H9 (cell line): ENCODE results near the gene ACTN2. TPM values are rescaled to one million over a fixed set of nuclear protein-coding genes. Genes with fewer than 3 reads are reported as not detected.

Experiments
- DNase-seq: peaks from one replicate; pipeline ENCODE4 v3.0.0-alpha.2; 2017
- H2AFZ ChIP-seq: one replicate; pipeline ENCODE4 v1.6.1; 2013; ENCODE audit warnings: mild to moderate bottlenecking, low read length, control low read depth, moderate library complexity
- H2AK5ac ChIP-seq: 2 replicates; pipeline ENCODE4 v1.6.1; 2013; ENCODE audit warnings: low read length, control low read depth, mixed read lengths; ENCODE audit not compliant: insufficient read length
- H2BK120ac ChIP-seq: one replicate; pipeline ENCODE4 v1.6.1; 2013; ENCODE audit warnings: low read depth, mild to moderate bottlenecking, low read length, control low read depth, inconsistent platforms; ENCODE audit not compliant: poor library complexity, severe bottlenecking
- H2BK12ac ChIP-seq: 2 replicates; pipeline ENCODE4 v1.6.1; 2013; ENCODE audit warnings: low read length, control low read depth, mixed read lengths, low read depth; ENCODE audit not compliant: insufficient read length
- H2BK15ac ChIP-seq: 2 replicates; pipeline ENCODE4 v1.6.1; 2013; ENCODE audit warnings: low read depth, low read length, control low read depth
- H2BK20ac ChIP-seq: one replicate; pipeline ENCODE4 v1.6.1; 2013; ENCODE audit warnings: low read depth, mild to moderate bottlenecking, low read length, control low read depth, inconsistent platforms; ENCODE audit not compliant: poor library complexity, severe bottlenecking
- H2BK5ac ChIP-seq: 2 replicates; pipeline ENCODE4 v1.6.1; 2013; ENCODE audit warnings: low read length, control low read depth, mixed read lengths; ENCODE audit not compliant: insufficient read length
- H3K14ac ChIP-seq: 2 replicates; pipeline ENCODE4 v1.6.1; 2013; ENCODE audit warnings: low read length, control low read depth; ENCODE audit not compliant: insufficient read depth
- H3K18ac ChIP-seq: 2 replicates; pipeline ENCODE4 v1.6.1; 2013; ENCODE audit warnings: low read depth, mild to moderate bottlenecking, mixed read lengths, low read length, control low read depth; ENCODE audit not compliant: insufficient read length
- H3K23ac ChIP-seq: 2 replicates; pipeline ENCODE4 v1.6.1; 2013; ENCODE audit warnings: low read length, control low read depth, mixed read lengths, low read depth; ENCODE audit not compliant: insufficient read length
- H3K23me2 ChIP-seq: 2 replicates; pipeline ENCODE4 v1.6.1; 2013; ENCODE audit warnings: low read depth, mild to moderate bottlenecking, mixed read lengths, low read length, control low read depth; ENCODE audit not compliant: insufficient read length, poor library complexity, severe bottlenecking
- H3K27ac ChIP-seq: 2 replicates; pipeline ENCODE4 v1.5.1; 2013; ENCODE audit warnings: low read length, control low read depth, mixed read lengths, low read depth; ENCODE audit not compliant: insufficient read length
- H3K27me3 ChIP-seq: 2 replicates; pipeline ENCODE4 v1.6.1; 2013; ENCODE audit warnings: low read length, control low read depth, inconsistent platforms; ENCODE audit not compliant: insufficient read depth
- H3K4ac ChIP-seq: 2 replicates; pipeline ENCODE4 v1.6.1; 2013; ENCODE audit warnings: low read depth, mild to moderate bottlenecking, control low read depth, inconsistent platforms, low read length, moderate library complexity
- H3K4me1 ChIP-seq: 2 replicates; pipeline ENCODE4 v1.6.1; 2013; ENCODE audit warnings: low read length, control low read depth, inconsistent platforms; ENCODE audit not compliant: insufficient read depth
- H3K4me2 ChIP-seq: 2 replicates; pipeline ENCODE4 v1.6.1; 2013; ENCODE audit warnings: low read length, control low read depth, mixed read lengths; ENCODE audit not compliant: insufficient read length, insufficient read depth
- H3K56ac ChIP-seq: 2 replicates; pipeline ENCODE4 v1.6.1; 2013; ENCODE audit warnings: low read depth, mild to moderate bottlenecking, mixed read lengths, low read length, control low read depth; ENCODE audit not compliant: insufficient read length
- H3K79me1 ChIP-seq: 2 replicates; pipeline ENCODE4 v1.6.1; 2013; ENCODE audit warnings: low read depth, mild to moderate bottlenecking, moderate library complexity, low read length, control low read depth, inconsistent platforms; ENCODE audit not compliant: insufficient read depth, poor library complexity, severe bottlenecking
- H3K79me2 ChIP-seq: 2 replicates; pipeline ENCODE4 v1.6.1; 2013; ENCODE audit warnings: low read length, control low read depth, inconsistent platforms; ENCODE audit not compliant: insufficient read depth
- H3K9ac ChIP-seq: 2 replicates; pipeline ENCODE4 v1.6.1; 2013; ENCODE audit warnings: low read length, control low read depth, mixed read lengths; ENCODE audit not compliant: insufficient read length; ENCODE audit errors: extremely low read depth
- H3K9me3 ChIP-seq: one replicate; pipeline ENCODE4 v1.6.1; 2013; ENCODE audit warnings: low read depth, low read length, inconsistent platforms; ENCODE audit not compliant: control insufficient read depth
- H3T11ph ChIP-seq: one replicate; pipeline ENCODE4 v1.6.1; 2013; ENCODE audit warnings: mild to moderate bottlenecking, low read length, control low read depth, inconsistent platforms
- H4K20me1 ChIP-seq: one replicate; pipeline ENCODE4 v1.6.1; 2013; ENCODE audit not compliant: control insufficient read depth, insufficient read length, insufficient read depth
- H4K5ac ChIP-seq: 2 replicates; pipeline ENCODE4 v1.6.1; 2013; ENCODE audit warnings: low read depth, mild to moderate bottlenecking, mixed read lengths, low read length, control low read depth; ENCODE audit not compliant: insufficient read length
- H4K8ac ChIP-seq: replicated peaks from 2 replicates; pipeline ENCODE4 v1.6.1; 2013; ENCODE audit warnings: low read length, control low read depth, mixed read lengths, low read depth; ENCODE audit not compliant: insufficient read length
- H4K91ac ChIP-seq: 2 replicates; pipeline ENCODE4 v1.6.1; 2013; ENCODE audit warnings: low read depth, mild to moderate bottlenecking, moderate library complexity, mixed read lengths, low read length, control low read depth; ENCODE audit not compliant: insufficient read length
- H3K27ac Mint-ChIP-seq, 3 experiments: 2 replicates in 2 of 3; 3 replicates in 1 of 3; pipeline ENCODE4 v1.8.0; 2020 to 2021; ENCODE audit warnings: mixed read lengths in 3 of 3, mild to moderate bottlenecking in 1 of 3, moderate library complexity in 1 of 3
- H3K27me3 Mint-ChIP-seq: 2 replicates; pipeline ENCODE4 v1.8.0; 2021; ENCODE audit warnings: low read depth, mild to moderate bottlenecking, moderate library complexity, mixed read lengths
- H3K36me3 Mint-ChIP-seq, 3 experiments: 2 replicates in 2 of 3; 3 replicates in 1 of 3; pipeline ENCODE4 v1.8.0; 2020 to 2021; ENCODE audit warnings: low read depth in 3 of 3, mixed read lengths in 3 of 3; ENCODE audit not compliant: insufficient read depth in 1 of 3
- H3K4me1 Mint-ChIP-seq, 2 experiments: 2 replicates each; pipeline ENCODE4 v1.8.0; 2020; ENCODE audit warnings: mixed read lengths in 2 of 2
- H3K4me3 Mint-ChIP-seq, 2 experiments: 2 replicates in 1 of 2; 3 replicates in 1 of 2; pipeline ENCODE4 v1.8.0; 2020 to 2021; ENCODE audit warnings: mild to moderate bottlenecking in 2 of 2, mixed read lengths in 2 of 2, moderate library complexity in 1 of 2
- H3K9me3 Mint-ChIP-seq, 2 experiments: 2 replicates in 1 of 2; 3 replicates in 1 of 2; pipeline ENCODE4 v1.8.0; 2020; ENCODE audit warnings: mild to moderate bottlenecking in 2 of 2, mixed read lengths in 2 of 2, moderate library complexity in 1 of 2
- WGBS: extraction: QIAGEN DNeasy Blood & Tissue Kit; methylation state at CpG from one replicate; pipeline ENCODE4 v1.1.7; 2013; ENCODE audit warnings: missing lambda C conversion rate, low lambda C conversion rate, mixed read lengths; ENCODE audit not compliant: insufficient read length; ENCODE audit errors: extremely low coverage; 5-methylcytosine and 5-hydroxymethylcytosine counted together
- total RNA-seq: library from RNA; stranded (reverse); gene quantifications from 2 replicates; pipeline ENCODE4 v1.2.1, GENCODE V29; 2021
- TF ChIP-seq, protein P1 (sequence below): fragments of 200-600 bp; sonication (generic); conservative IDR thresholded peaks from 3 replicates; pipeline ENCODE4 v1.8.0; 2021; ENCODE audit warnings: antibody characterized with exemption, mild to moderate bottlenecking

Gene ACTN2
- total RNA-seq, 1 experiment from 2014 or later = 2.3 TPM

DNA sequence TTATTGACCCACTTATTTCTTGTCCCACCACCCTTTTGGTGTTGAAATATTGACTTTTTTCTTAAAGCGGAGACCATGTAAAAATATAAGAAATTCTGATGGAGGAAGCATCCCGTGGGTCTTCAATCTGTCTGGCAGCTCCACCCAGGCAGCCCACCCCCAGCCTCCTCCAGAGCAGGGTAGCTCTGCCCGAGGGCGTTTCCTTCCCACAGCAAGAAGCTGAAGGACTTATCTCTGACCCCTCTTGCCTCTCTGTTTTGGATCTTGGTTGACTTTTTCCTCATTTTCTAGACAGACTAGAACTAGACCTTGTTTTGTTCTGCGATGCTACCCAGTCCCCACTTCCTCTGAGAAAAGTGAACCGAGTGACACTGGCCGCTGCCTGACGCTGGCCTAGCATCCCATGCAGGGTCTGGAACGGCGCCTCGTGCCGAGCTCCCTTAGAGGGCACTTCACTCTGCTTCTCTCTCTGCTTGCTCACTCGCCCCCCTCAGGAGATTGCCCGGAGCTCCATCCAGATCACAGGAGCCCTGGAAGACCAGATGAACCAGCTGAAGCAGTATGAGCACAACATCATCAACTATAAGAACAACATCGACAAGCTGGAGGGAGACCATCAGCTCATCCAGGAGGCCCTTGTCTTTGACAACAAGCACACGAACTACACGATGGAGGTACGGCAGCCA is 68.4 kb downstream of the ACTN2 start:
- Histone ChIP-seq H2BK5ac (no peak overlapping the region), H2BK120ac (no peak overlapping the region), H2BK12ac (no peak overlapping the region), H4K20me1 (no peaks in the 10 kb centered on the region), H3K27me3 (no peaks in the 10 kb centered on the region), H4K8ac (no peak overlapping the region), H3T11ph (no peak overlapping the region), H3K9ac (no peak overlapping the region), H3K14ac (no peak overlapping the region), H2AK5ac (no peak overlapping the region), H3K9me3 (no peaks in the 10 kb centered on the region), H2BK20ac (no peak overlapping the region), H2BK15ac (no peak overlapping the region), H3K27ac (no peak overlapping the region), H3K4me2 (no peak overlapping the region), H4K5ac (no peak overlapping the region), H3K4ac (no peak overlapping the region), H3K56ac (no peak overlapping the region), H3K23me2 (no peaks in the 10 kb centered on the region), H3K79me1 (no peaks in the 10 kb centered on the region), H4K91ac (no peak overlapping the region), H3K23ac (no peak overlapping the region), H3K79me2 (no peaks in the 10 kb centered on the region), H2AFZ (no peak overlapping the region), H3K18ac (no peak overlapping the region), H3K4me1 (no peaks in the 10 kb centered on the region)
- H3K27me3 Mint-ChIP-seq = no peaks in the 10 kb centered on the region
- TF ChIP-seq, protein P1, sequence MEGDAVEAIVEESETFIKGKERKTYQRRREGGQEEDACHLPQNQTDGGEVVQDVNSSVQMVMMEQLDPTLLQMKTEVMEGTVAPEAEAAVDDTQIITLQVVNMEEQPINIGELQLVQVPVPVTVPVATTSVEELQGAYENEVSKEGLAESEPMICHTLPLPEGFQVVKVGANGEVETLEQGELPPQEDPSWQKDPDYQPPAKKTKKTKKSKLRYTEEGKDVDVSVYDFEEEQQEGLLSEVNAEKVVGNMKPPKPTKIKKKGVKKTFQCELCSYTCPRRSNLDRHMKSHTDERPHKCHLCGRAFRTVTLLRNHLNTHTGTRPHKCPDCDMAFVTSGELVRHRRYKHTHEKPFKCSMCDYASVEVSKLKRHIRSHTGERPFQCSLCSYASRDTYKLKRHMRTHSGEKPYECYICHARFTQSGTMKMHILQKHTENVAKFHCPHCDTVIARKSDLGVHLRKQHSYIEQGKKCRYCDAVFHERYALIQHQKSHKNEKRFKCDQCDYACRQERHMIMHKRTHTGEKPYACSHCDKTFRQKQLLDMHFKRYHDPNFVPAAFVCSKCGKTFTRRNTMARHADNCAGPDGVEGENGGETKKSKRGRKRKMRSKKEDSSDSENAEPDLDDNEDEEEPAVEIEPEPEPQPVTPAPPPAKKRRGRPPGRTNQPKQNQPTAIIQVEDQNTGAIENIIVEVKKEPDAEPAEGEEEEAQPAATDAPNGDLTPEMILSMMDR = no peak
- DNase-seq = no peak
- H3K4me1 Mint-ChIP-seq = peaks cover 2 to 4% of the 10 kb centered on the region in 2 experiments; a peak in 3 of 4 replicates
- H3K4me3 Mint-ChIP-seq = no peak overlapping the region
- H3K27ac Mint-ChIP-seq = peak overlapping the region in 1 of 3 experiments; percentile 4; a peak in 1 of 7 replicates
- H3K9me3 Mint-ChIP-seq = no peaks in the 10 kb centered on the region
- no CpG with 5 or more reads among the region's 18 CpGs for WGBS
- H3K36me3 Mint-ChIP-seq = peaks cover 0 to 8% (median 6%) of the 10 kb centered on the region in 3 experiments; a peak in 3 of 7 replicates
